Nucleus accumbens (tissue), 56 donors: Measurements from ENCODE around the gene CACYBP.
A peak's percentile ranks its signal among the peaks of the same experiment; 100 is the strongest.

ENCODE experiments used
- DNase-seq, 56 donors: peaks; one replicate each; lab custom pipeline; 2025; lab: John Stamatoyannopoulos, UW

Gene CACYBP, protein sequence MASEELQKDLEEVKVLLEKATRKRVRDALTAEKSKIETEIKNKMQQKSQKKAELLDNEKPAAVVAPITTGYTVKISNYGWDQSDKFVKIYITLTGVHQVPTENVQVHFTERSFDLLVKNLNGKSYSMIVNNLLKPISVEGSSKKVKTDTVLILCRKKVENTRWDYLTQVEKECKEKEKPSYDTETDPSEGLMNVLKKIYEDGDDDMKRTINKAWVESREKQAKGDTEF

DNA sequence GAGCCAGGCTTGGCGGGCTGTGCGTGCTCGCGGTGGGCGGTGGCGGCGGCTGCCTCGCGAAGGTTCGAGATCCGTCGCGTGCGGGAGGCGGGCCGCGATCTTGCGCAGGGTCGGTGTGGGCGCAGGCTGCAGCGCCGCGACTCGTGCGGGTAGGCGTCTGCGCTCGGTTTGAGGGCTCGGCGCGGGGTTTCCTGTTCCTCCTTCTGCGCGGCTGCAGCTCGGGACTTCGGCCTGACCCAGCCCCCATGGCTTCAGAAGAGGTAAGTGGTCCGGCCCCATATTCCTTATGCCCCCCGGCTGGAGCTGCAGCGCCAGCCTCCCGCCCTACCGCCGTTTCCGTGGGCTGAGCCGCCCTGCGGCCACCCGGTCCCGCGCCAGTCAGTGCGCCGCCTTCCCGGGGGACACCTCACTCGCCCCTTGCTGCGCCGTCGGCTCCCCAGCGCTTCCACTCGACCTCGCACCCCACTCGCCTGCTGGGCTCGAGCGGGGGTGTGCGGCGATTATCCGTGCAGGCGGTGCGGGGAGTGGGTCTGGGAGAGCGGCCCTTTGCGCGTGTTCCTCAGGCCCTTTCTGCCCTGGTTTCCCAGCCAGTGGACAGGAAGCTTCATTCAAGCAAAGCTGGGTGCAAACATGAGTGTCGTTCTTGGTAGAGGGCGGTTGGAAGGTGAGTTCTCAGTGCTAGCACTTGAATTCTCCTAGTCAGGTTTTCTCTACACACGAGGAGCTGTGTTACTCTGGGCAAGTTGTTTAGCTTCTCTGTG is at the start of gene CACYBP:
TSS of gene CACYBP (plus strand) at position 12 of the 761 bp plus-strand sequence. CDS start at position 246, 234 bp downstream.
- DNase-seq = peak in 32 of 56 donors; percentile 34 to 95 (median 65)

DNA sequence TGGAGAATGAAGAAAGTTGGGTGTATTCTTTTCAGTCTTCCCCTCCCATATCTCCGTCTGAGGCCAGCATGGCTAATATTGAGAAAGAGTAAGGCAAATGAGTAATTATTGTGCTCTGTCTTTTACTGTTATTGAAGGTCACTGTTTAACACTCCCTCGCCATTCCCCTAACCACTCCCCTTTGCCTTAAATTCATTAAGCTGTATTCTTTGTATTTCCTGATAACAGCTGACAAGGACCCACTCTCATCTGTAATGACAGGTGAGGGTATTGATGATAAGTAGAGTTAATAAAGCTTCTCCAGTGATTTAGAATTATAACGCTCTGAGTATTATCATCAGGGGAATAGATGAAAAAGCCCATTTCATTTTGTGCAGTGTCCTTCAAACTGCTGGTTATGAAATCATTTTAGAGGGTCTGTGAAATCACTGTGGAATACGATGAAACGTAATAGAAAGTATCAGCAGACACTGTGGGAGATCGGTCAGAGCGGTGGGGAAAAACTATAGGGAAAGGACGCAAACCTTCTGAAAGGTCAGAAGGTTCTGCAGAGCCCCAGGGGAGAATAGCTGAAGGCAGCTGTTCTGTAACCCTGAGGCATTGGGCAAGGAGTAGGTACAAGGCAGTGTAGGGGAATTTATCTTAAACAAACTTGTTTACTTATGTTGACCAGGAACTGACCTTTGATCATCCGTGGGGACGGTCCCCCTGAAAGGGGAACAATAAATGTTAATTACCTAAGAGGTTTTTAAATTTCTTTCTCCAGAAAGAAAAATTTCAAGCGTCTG is 46.3 kb upstream of the CACYBP start:
- no peak for DNase-seq

- no peak for DNase-seq
Measured at GRCh38 chr1:174954073-174954460, 45.7 kb upstream of the CACYBP start.

GRCh38 chr1:174954671-174955669 is 44.8 kb upstream of the CACYBP start:
- no peak for DNase-seq

GRCh38 chr1:174956086-174956485 is 43.7 kb upstream of the CACYBP start:
- no peak for DNase-seq

DNA sequence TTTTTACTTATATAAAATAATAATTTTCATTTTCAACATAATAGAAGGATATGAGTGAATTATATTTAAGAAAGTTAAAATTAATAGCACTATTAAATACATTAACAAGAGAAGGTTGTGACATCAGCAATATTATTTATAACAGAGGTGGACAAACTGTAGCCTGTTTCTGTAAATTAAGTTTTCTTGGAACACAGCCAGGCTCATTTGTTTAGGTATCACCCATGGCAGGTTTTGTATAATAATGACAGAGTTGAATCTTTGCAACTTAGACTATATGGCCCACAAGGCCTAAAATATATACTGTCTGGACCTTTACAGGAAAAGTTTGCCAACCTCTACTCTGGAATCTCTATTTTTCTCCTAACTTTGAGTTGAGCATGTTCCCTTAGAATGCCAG is 42.8 kb upstream of the CACYBP start:
- DNase-seq = no peak

GRCh38 chr1:174957829-174958228 is 41.9 kb upstream of the CACYBP start:
- DNase-seq = no peak

DNA sequence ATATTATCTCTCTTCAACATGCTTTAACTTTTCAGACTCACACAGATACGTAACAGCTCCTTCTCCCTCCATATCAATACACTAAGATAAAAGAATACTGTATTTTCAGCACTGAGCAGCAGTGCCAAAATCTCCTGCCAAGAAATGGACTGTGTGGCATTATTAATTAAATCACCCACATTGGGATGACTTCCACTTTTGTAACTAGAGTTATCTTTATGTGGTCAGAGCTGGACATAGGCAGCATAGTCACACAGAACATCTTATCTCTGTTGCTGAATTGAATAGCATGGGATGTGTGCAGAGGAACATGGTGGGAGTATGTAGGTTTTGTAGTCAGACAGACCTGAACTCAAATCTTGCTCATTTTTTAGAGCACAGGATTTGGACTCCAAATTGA is 41.4 kb upstream of the CACYBP start:
- no peak for DNase-seq

DNA sequence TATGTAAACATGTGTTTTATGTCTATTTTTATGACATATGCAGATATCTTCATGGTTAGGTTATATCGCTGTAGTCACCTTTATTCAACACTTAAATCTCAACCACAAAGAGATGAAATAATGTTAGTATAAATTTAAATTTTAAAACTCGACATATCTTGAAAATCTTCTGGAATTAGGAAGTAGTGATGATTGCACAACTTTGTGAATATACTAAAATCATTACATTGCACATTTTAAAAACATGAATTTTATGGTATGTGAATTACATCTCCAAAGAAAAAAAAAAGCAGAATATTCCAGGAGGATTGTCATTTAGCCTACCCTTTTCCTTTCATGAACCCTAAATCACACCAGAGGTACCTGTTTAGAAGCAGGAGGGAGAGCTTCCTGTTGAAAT is 39.4 kb upstream of the CACYBP start:
- DNase-seq = no peak

DNA sequence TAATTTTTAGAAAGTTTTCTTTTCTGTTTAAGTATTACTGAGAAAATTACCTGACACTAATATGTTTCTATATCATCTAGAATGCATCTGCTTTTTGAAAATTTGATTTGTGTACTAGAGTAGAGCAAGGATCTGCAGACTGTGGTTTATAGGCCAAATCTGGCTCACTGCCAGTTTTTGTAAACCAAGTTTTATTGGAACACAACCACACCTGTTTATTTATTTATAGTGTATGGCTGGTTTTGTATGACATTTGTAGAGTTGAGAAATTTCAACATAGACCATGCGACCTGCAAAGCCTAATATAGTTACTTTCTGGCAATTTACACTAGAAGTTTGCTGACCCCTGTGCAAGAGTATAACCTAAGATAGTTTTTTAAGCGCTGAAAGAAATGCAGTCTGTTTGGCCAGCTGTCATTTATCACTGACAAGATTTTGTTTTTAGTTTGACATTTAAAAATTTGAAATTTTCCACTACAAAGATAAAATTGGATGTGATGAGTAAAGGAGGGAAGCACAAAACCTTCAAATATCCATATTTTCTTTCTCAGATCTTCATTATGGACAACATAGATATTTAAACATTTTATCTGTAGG is 36.1 kb upstream of the CACYBP start:
- DNase-seq = no peak

- DNase-seq = no peak
Measured at GRCh38 chr1:174964261-174964971, 35.3 kb upstream of the CACYBP start.

DNA sequence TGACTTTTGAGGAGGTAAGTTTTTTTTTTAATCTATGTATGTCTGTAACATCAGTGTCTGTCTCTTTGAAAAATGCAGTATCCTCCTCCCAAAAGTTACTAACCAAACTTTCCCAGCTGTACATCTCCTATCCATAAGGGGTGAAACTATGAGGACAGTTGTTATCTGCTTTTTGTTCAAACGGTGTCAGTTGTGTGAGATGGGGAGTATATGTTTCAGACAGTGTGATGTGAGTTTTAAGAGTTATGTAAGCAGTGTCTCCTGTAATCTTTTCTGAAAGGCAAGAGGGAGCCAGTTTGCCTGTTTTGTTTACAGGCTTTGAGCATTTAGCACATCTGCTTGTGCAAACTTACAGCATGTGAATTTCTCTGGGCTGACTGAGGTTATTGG is 34.8 kb upstream of the CACYBP start:
- DNase-seq = no peak

DNA sequence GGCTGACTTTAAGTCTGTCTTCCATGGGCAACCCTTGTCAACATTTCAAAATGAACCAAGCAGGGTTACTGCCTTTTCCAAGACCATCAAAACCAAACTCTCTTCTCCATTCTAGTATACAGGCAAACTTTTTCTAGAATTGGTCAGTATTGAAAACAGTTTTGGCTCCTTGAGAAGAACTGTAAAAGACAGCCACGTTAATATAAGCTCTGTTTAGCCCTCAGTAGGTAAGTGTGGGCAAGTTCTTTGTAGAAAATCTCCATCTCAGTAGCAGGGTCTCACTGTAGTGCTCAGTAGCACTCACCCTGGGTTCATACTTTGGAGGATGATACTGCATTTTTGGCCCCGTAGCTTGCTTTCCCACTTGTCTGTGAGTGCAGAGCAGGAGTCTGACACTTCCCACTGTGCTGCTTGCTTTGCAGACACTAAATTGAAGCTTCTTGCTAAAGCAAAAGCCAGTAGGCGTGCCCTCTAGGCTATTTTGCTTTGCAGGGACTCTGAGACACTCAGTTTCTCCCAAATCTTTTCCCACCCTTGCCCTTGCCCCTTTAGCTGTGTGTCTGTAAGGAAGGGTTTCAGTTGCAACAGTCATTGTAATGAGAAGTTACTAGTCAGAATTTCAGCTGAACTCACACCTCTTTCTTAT is 34.3 kb upstream of the CACYBP start:
- DNase-seq = peak in 24 of 56 donors; percentile 3 to 51 (median 22)

DNA sequence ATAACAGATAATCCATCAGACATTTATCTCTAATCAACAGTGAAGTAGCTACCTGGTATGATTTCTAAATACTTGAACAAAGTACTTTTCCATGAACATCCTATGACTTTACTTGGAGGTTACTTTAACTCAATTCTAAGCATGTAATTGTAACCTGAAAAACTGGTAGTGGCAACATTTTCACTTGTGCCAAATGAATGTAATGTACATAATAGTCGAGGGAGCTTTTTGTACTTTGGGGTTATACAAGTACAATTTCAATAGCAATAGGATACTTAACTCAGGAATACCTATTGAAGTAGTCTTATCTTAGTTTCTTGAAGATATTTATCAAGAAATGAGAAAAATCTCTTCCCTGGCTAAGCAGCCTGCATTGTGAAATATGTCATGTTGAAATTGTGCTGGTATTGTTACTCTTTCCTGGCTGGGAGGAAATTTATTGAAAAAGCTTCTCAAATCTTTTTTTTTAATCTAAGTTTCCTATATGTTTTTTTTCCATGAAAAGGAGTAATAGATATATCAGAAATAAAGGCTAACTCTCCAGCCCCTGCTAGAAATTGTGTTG is 33.7 kb upstream of the CACYBP start:
- no peak for DNase-seq

DNA sequence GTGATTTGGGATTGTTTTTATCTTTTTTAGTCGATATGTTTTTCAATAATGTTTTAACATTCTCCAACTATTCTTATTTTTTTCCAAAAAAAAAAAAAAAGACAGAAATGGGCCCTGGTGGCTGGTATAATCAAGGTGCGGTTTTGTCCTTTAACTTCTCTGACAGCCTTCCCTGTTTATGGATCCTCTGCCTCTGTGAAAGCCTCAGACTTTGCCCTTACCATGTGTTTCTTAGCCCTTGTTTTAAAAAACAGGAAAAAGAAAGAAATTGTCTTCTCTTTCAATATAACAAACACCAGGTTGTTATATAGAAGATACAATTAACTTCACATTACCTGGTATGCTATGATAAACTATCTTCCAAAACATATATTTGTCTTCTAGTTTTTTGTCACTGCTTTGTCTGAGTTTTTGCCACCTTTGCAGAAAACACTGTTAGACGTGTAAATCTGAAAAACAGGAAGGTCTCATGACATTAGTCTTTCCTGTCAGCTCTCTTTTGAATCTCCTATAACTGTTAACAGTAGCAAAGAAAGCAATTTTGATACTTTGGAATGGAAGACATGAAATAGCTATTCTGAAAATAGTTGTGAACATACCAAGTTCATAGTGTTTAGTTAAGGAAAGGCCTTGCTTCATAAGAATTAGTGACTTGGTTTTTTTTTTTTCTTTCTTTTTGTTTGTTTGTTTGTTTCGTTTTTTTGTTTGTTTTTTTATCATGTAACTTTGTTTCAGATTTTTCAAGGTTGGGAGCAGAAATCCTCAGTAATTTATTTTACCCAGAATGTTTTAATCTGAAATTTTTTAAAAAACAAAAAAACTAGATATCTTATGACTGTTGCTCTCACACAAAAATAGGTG is 31.7 kb upstream of the CACYBP start:
- DNase-seq = no peak

- DNase-seq = no peak
Measured at GRCh38 chr1:174968750-174969244, 30.9 kb upstream of the CACYBP start.

- no peak for DNase-seq
Measured at GRCh38 chr1:174969977-174970376, 29.8 kb upstream of the CACYBP start.
